Body of pancreas (tissue), 4 donors: ENCODE results near the gene ACTR1A.

ENCODE experiments used
- CTCF ChIP-seq, 7 experiments: fragments of 450-650 bp in 4 of 7; fragments of 200-600 bp in 3 of 7; sonication (generic) in 3 of 7; IDR thresholded peaks; one replicate each; pipeline ENCODE4 v1.5.1; 2016 to 2019; ENCODE audit warnings: antibody characterized with exemption in 7 of 7
- POLR2A ChIP-seq, 3 donors: fragments of 450-650 bp; IDR thresholded peaks; one replicate each; pipeline ENCODE4 v1.6.1; 2016; ENCODE audit warnings: antibody characterized with exemption in 3 of 3, mild to moderate bottlenecking in 2 of 3

- no peak for TF ChIP-seq CTCF (IDR thresholded peaks at IDR 0.05)
- TF ChIP-seq POLR2A (IDR thresholded peaks at IDR 0.05): no peak
These were observed 20.9 kb upstream of the ACTR1A start for GRCh38 chr10:102523250-102524029.
